Ovary (tissue), 9 donors: ENCODE measurements around the gene PRR14L. TPM values are rescaled to one million over a fixed set of nuclear protein-coding genes. Genes with fewer than 3 reads are reported as not detected.
A peak's percentile ranks its signal among the peaks of the same experiment; 100 is the strongest.
"Not testable (repeated sequence)": the region's sequence is repeated elsewhere in the genome, so short reads cannot be mapped to it uniquely, and the experiment has no call there.

ENCODE experiments used
- DNase-seq, 5 donors: peaks; one replicate each; pipeline ENCODE4 v3.0.0-alpha.2; 2019 to 2020
- H3K27ac ChIP-seq, 2 donors: fragments of 200-600 bp; one replicate each; pipeline versions ENCODE4 v1.5.1 to v1.8.0; 2019 to 2022
- H3K27me3 ChIP-seq: fragments of 200-600 bp; one replicate; pipeline ENCODE4 v1.8.0; 2022
- H3K36me3 ChIP-seq: fragments of 200-600 bp; sonication (generic); one replicate; pipeline ENCODE4 v1.5.1; 2019
- H3K4me1 ChIP-seq: one replicate; pipeline ENCODE4 v1.8.1; 2013; ENCODE audit warnings: mild to moderate bottlenecking, moderate library complexity; ENCODE audit not compliant: insufficient read depth
- H3K4me3 ChIP-seq: fragments of 200-600 bp; sonication (generic); one replicate; pipeline ENCODE4 v1.5.1; 2017
- H3K9me3 ChIP-seq, 2 donors: fragments of 200-600 bp in 1 of 2; sonication (generic) in 1 of 2; one replicate each; pipeline versions ENCODE4 v1.5.1 to v1.8.1; 2013 to 2019; ENCODE audit warnings: mild to moderate bottlenecking in 1 of 2, moderate library complexity in 1 of 2
- CTCF ChIP-seq, 3 donors: fragments of 450-650 bp in 2 of 3; fragments of 200-600 bp in 1 of 3; IDR thresholded peaks; one replicate each; pipeline versions ENCODE4 v1.5.1 to v1.8.0; 2016 to 2022; ENCODE audit warnings: antibody characterized with exemption in 3 of 3, mild to moderate bottlenecking in 1 of 3
- EP300 ChIP-seq: sonication (generic); formaldehyde crosslinking; IDR thresholded peaks from one replicate; pipeline ENCODE4 v1.6.1; 2017; ENCODE audit warnings: antibody characterized with exemption
- POLR2A ChIP-seq: fragments of 450-650 bp; IDR thresholded peaks from one replicate; pipeline ENCODE4 v1.6.1; 2017; ENCODE audit warnings: antibody characterized with exemption, mild to moderate bottlenecking, moderate library complexity
- WGBS, 3 donors: extraction: QIAGEN DNeasy Blood & Tissue Kit in 1 of 3; methylation state at CpG; one replicate each; pipeline versions ENCODE4 v1.1.5 to v1.1.7; 2013 to 2017; 5-methylcytosine and 5-hydroxymethylcytosine counted together
- intact Hi-C, 4 donors: fragments of 100-400 bp; cut with DNase I; formaldehyde crosslinking; loops; one replicate each; pipeline versions ENCODE4 v1.11.0 to v1.15.1; 2022 to 2023
- polyA plus RNA-seq, 2 donors: library from polyadenylated mRNA; stranded (reverse); fragments of 200-250 nt in 1 of 2; fragments of 350-450 nt in 1 of 2; fragmentation: Illumina TruSeq in 1 of 2; extraction: RNeasy Lipid Tissue Mini Kit (QIAGEN cat#74804) in 1 of 2; gene quantifications; one replicate each; pipeline ENCODE4 v1.2.3, GENCODE V29; 2013 to 2014
- total RNA-seq, 7 donors: library from RNA; depleted of rRNA in 2 of 7; stranded (reverse); fragments of >200 nt in 2 of 7; fragmentation: NEBNext Ultra II Directional in 3 of 7; extraction: Animal tissue kit (Norgen Biotek cat#: 25700) in 3 of 7; gene quantifications; one replicate each; pipeline versions ENCODE4 v1.1.0 to v1.2.4, GENCODE V29; 2016 to 2023
- donor health status: DM: no; HTN: no; CAD: no; lungs with moderate emphysema.
- donor health status: DM: no; HTN: no; CAD: no.
- donor health status: Bipolar disorder and iron deficiency.
- donor health status: DM: yes; HTN: yes; CAD: no.
- donor health status: DM: no; HTN: no; CAD: no.
- donor health status: DM: yes; HTN: yes; CAD: no.

Gene PRR14L
- total and polyA plus RNA-seq, 9 donors, result 6.3 to 52.0 (median 43.4) TPM

- H3K4me3 ChIP-seq, result no peak overlapping the region
- H3K27ac ChIP-seq, result no peak overlapping the region
- 97 to 99% (median 98%) methylated on average over 2 of the region's 2 CpGs for WGBS, 3 donors
- H3K4me1 ChIP-seq, result no peaks in the 10 kb centered on the region
- no peaks in the 10 kb centered on the region for H3K36me3 ChIP-seq
- DNase-seq, result no peak
- TF ChIP-seq EP300 (no peak), CTCF (IDR thresholded peaks at IDR 0.05) (no peak), POLR2A (no peak)
- intact Hi-C loops, result no loop called here
- no peaks in the 10 kb centered on the region for H3K27me3 ChIP-seq
- no peaks in the 10 kb centered on the region for H3K9me3 ChIP-seq
Measured at GRCh38 chr22:31742682-31743081, 7.2 kb downstream of the PRR14L start.

- Histone ChIP-seq H3K36me3 (no peaks in the 10 kb centered on the region), H3K9me3 (no peaks in the 10 kb centered on the region), H3K4me3 (no peak overlapping the region), H3K4me1 (no peaks in the 10 kb centered on the region), H3K27me3 (no peaks in the 10 kb centered on the region), H3K27ac (no peak overlapping the region)
- no peak for DNase-seq
- WGBS, 3 donors, result 56 to 68% (median 58%) methylated on average over 3 of the region's 3 CpGs
- intact Hi-C loops, result no loop called here
- TF ChIP-seq EP300 (no peak), POLR2A (no peak), CTCF (IDR thresholded peaks at IDR 0.05) (no peak)
Measured at GRCh38 chr22:31742115-31742514, 7.8 kb downstream of the PRR14L start.

GRCh38 chr22:31740314-31740713 lies 9.6 kb downstream of the PRR14L start:
- H3K36me3 ChIP-seq, DNase-seq: not testable (repeated sequence)
- 68 to 72% (median 71%) methylated on average over 7 of the region's 7 CpGs for WGBS, 3 donors

GRCh38 chr22:31739795-31740201 lies 10.1 kb downstream of the PRR14L start:
- no peak overlapping the region for H3K4me3 ChIP-seq
- H3K4me1 ChIP-seq, result no peaks in the 10 kb centered on the region
- WGBS, 3 donors, result 16 to 33% (median 27%) methylated on average over 2 of the region's 2 CpGs
- H3K27me3 ChIP-seq, result no peaks in the 10 kb centered on the region
- TF ChIP-seq CTCF (IDR thresholded peaks at IDR 0.05) (no peak), POLR2A (no peak), EP300 (no peak)
- no peaks in the 10 kb centered on the region for H3K9me3 ChIP-seq
- H3K27ac ChIP-seq, result no peak overlapping the region
- H3K36me3 ChIP-seq, result no peaks in the 10 kb centered on the region
- peak in 1 of 5 donors; percentile 45 for DNase-seq
- intact Hi-C loops, result loop anchor here in 1 of 4 donors (10.0 kb wide), 1 partner anchor 735 kb away; the partner anchor contains the start of gene FBXO7

More at GRCh38 chr22:31740314-31740713, 9.6 kb downstream of the PRR14L start:
- H3K4me3 ChIP-seq, intact Hi-C loops, H3K27ac ChIP-seq, H3K27me3 ChIP-seq, H3K9me3 ChIP-seq, H3K4me1 ChIP-seq: not testable (repeated sequence)

- Histone ChIP-seq H3K27ac (no peak overlapping the region), H3K27me3 (no peaks in the 10 kb centered on the region), H3K4me1 (no peaks in the 10 kb centered on the region), H3K9me3 (no peaks in the 10 kb centered on the region), H3K36me3 (no peaks in the 10 kb centered on the region), H3K4me3 (no peak overlapping the region)
- TF ChIP-seq CTCF (IDR thresholded peaks at IDR 0.05) (no peak), EP300 (no peak)
- 38 to 45% (median 44%) methylated on average over 2 of the region's 2 CpGs for WGBS, 3 donors
- no peak for DNase-seq
- intact Hi-C loops, result loop anchor here in 1 of 4 donors (10.0 kb wide), 1 partner anchor 736 kb away; the partner anchor contains the start of gene FBXO7
Measured at GRCh38 chr22:31738566-31738965, 11.4 kb downstream of the PRR14L start.
